GM19043 (cell line): ENCODE results near the gene CNTNAP2.

Experiments used
- ATAC-seq: cut with Tn5 transposase; IDR thresholded peaks from one replicate; pipeline ENCODE4 v1.9.1; 2021; ENCODE audit warnings: low read depth; ENCODE audit not compliant: unreplicated experiment

CNTNAP2 gene

DNA sequence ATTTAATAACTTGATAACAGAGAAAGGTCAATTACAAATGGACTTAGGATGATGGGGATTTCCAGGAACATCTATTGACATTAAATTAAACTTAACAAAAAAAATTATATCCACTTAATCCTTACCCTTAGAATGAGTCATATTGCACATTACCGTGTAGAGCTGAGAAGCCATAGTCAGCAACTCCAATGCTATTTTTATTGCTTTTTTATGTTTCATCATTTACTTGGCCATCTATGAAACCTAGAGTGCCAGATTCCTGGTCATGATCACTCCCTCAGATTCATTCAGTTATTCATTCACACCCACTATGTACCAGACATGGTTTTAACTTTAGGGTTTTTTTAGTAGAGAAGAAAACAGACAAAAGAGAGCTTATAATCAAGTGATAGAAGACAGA is 1180.4 kb downstream of the CNTNAP2 start:
- ATAC-seq: no peak

DNA sequence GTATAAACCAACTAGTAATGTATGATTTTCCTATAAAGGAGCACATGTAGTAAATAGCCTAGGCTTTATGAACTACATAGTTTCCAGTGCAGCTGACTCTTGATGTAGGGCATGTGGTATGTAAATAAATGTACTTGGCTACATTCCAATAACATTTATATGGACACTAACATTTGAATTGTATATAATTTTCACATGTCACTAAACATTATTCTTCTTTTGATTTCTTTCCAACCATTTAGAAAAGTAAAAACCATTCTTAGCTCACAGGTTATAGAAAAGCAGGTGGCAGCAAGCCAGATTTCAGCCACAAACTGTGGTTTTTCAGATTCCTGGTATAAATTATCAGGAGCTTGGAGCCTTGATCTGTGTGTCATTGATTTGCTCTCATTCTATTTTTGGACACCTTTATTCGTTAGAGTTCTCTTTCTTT is 1182.0 kb downstream of the CNTNAP2 start:
- ATAC-seq: no peak

DNA sequence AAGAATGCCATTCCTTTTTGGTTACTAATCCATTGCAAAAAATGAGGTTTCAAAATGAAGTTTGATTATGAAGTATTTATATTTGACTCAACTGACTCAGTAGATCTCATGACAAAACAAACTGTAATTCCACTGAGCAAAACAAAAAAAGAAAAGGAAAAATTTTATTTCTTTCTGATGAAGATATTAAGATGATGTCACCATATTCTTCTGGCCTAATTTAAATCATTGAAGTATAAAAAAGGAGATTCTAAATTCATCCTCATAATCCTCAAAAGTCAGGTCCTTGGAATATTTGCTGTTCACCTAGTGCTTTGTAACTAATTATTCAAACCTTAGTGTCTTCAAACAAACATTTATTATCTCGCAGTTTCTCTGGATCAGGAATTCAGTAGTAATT is 1183.7 kb downstream of the CNTNAP2 start:
- ATAC-seq: no peak

DNA sequence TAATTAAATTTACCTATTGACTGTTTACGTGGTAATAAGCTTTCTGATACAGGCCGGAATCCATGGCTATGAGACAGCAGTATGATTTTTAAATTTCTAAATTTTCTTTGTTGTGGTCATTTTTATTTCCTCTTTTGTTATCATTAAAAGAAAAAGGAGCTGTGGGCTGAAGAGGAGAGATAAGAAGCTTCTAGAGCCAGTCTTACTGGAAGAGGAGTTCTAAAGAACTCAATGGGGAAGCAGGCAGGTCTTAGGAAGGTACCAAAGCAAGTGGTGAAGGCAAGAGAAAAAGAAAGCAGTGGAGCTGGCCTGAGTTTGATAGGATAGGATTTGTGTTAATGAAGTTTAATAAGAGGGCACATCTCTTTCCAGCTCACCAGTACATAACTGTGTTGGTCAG is 1187.8 kb downstream of the CNTNAP2 start:
- no peak for ATAC-seq

DNA sequence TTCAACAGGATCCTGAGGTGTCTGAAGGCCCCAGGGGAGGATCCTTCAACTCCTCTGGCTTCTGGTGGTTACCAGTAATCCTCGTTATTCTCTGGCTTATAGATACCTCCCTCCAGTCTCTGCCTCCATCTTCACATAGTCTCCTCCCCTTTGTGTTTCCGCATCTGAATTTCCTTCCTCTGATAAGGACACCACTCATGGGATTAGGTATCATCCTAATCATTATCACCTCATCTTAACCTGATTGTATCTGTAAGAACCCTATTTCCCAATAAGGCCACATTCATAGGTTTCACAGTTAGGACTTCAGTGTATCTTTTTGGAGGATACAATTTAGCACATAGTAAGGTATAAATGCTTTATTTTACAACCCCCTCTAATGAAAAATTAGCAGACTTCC is 1189.2 kb downstream of the CNTNAP2 start:
- ATAC-seq: no peak

DNA sequence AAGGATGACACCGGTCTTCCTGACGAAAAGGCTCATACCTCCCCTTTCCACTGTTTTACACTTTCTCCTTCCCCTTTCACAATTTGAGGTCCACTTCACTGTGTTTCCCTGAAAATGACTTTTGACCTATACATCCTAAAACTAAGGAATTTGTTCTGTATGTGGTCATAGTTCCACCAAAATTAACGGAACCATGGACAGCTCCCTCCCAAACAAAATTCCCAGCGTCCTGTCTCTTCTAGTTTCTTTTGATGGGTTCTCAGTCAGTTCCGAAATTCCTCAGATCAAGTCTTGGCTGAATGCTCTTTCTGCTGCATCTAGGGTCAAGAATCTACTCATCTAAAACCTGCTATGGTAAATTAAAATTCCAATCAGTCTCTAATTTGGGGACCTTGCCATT is 1191.9 kb downstream of the CNTNAP2 start:
- no peak for ATAC-seq

DNA sequence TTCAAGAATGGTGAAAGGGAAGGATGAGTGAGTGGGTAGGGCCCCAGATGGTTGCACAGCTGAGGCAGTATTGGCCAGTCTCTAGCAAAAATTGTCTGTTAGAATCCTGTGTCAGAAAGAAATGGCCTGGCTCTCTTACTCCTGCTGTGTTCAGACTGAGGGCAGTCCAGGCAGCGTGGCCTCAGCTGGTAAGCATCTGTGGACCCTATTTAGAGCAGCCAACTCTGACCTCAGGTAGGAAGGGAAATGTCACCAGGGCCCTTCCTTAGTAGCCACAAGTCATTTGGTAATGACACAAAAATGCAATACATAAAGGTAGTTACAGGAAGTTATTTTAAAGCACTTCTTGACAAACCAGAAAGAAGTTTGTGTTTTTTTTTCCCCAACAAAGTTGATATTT is 1194.7 kb downstream of the CNTNAP2 start:
- no peak for ATAC-seq

DNA sequence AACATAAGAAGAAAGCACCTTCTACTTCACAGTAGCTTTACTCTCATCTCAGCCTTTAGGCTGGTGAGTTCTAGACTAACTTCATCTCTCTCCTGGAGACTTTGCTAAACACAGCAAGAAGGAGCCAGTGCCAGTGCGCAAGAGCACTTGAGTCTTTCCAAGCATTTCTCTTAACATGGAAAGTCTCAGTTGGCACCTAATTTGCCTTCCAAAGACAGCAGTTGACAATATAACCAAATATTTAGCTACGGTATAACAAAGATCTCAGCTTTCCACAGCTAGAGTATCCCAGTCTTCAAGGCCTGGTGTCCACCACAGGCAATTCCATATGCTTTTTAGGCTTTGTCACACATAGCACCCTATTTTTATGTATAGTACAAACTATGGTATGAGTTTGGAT is 1204.9 kb downstream of the CNTNAP2 start:
- ATAC-seq: no peak

DNA sequence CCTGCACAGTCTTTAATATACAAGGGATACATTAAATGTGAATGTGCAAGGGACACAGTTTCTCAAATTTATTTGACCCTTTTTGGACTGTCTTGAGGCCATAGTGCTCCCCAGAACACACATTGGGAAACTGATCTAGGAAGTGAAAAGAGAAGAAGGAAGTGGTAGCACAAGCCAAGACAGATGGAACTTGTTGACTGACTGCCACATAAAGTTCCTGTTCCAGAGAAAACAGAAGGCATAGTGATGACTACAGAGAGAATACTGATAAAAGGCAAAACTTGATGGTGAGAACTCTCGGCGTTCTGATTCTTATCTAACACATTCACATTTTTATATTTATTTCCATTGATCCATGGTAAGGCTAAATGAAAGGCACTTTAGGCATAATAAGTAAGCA is 1216.4 kb downstream of the CNTNAP2 start:
- no peak for ATAC-seq

DNA sequence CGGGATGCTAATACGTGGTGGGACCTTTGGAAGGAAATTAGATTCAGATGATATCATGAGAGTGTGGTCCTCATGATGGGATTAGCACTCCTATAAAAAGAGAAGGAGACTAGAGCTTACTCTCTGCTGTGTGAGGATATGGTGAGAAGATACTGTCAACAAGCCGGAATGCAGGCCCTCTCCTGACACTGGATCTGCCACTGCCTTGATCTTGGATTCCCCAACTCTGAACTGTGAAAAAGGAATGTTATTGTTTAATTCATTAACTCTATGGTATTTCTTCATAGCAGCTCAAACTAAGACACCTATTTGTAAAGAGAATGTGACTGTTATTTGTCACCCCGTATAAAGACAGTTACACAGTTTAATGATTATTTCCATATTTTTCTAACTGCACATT is 1246.5 kb downstream of the CNTNAP2 start:
- ATAC-seq: no peak

DNA sequence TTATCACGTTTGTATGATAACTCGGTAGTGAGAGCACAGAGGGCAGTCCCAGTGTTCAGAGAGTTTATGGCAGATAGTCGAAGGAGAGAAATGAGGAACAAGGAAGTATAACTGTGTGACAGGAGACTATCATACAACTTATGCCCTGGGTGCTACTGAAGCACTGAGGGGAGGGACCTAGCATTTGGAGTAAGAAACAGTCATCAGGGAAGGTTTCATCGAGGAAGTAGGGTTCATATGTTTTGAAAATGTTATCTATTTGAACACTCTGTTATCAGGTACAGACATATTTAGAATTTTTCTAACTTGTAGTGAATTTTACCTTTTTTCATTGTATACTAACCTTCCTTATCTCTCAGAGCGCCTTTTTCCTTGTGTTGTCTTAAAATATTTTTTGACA is 1259.6 kb downstream of the CNTNAP2 start:
- no peak for ATAC-seq

DNA sequence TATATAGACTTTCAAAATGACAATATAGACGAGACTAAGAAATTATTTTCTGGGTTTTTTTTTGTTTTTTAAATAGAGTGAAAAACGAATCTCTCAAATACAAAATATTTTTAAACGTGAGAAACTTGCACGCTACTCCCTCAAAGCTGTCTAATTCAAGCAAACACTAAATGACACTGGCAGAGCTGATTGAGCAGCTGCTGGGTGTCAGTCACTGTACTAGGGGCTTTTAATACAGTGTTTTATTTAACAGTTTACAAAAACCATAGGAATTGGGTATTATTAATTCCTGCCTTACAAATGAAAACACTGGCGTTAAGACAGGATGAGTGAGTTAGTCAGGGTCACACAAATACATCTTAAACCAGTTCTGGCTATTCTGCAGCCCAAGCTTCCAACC is 1264.3 kb downstream of the CNTNAP2 start:
- no peak for ATAC-seq

DNA sequence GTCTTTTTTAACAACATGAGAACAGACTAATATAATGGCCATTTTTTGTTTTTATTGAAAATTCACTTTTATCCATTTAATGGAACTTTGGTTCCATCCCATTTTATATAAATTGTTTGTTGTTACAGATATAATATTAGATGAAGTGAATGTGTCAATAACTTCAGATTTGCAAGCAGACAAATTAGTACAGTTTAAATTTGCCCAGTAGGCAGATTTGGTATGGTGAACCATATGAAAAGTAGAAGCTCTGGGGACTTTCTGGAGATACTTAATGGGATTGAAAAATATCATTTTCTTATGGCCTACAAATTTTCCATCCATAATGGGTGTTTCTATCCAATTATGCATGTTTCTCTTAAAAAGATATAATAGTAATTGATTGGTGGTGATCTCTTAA is 1277.7 kb downstream of the CNTNAP2 start:
- no peak for ATAC-seq

DNA sequence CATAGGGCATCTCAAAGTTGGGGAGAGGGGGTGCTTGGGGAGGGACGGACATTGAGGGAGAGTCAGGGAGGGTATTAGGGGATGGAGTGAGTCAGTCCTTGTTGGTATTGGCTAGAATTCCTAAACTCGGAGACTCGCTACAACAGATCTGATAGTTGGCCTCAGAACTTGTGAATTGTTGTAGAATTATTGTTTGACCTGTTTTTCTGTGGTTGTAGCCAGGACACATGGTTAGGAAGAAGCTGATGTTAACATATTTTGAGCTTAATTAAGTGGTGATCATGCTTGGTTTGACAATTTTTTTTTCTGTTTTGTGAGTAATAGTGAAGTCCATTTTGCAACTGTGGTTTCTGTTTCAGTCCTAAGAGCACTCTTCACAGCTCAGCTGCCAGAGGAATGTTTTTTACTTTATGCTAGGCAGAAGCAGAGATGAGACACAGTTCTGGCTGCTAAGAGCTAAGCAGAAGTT is 1283.7 kb downstream of the CNTNAP2 start:
- ATAC-seq: no peak

DNA sequence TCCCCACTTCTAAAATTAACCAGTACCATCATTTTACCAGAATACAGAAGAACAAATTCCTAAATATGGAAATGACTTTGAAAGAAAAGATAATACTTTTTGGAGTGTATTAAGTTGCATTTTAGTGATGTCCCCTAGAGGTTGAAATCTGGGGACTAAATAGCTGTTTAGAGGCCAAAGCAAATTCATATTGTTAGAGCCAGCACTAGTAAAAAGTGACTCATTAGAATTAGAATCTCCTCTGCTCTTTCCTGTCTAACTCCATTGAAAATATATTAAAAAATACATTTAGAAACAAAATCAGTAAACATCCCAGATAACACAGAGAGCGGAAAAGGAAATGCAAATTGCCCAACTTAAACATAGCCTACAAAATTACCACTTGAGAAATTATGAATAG is 1284.3 kb downstream of the CNTNAP2 start:
- no peak for ATAC-seq

DNA sequence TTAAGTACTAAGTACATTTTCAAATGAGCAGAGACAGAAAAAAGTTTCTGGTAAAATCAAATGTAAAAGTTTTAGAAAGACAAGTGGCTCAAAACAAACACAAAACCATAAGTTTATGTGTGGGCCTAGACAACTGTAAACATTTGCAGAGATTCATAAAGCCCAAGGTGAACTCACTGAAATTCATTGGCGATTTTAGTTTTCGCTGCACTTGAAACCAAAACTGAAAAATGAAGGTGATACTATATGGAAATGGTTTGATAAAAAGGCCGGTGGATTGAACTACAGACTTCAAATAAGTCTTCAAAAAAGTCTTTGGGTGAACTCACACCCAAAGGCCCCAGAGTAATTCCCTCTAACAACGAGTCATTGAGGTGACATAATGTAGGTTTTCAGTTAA is 1289.0 kb downstream of the CNTNAP2 start:
- no peak for ATAC-seq

DNA sequence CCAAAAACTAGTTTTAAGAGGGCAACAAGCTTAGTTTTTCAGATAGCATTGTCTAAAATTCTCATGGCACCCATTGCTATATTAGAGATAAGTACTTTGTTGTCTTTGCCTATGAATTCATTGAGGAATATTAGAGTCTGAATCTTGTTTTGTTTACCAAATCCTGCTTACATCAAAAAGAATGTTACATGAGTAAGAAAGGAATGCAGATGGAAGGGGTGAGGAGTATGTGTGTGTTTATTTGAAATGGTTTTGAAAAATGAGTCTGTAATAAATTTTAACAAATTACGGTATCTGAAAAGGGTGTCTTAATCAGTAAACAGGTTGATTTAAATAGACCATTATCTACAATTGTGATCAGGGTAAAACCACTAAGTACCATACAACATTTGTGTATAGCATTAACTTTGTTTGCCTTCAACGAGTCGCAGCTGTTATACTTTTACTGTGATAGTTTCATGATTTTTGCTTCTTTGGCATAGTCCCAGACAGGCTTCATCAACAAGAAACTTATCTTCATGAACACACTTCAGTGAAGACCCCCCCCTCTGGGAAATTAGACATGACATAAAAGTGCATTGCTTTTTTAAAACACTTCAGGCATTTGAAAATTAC is 1290.0 kb downstream of the CNTNAP2 start:
- no peak for ATAC-seq

DNA sequence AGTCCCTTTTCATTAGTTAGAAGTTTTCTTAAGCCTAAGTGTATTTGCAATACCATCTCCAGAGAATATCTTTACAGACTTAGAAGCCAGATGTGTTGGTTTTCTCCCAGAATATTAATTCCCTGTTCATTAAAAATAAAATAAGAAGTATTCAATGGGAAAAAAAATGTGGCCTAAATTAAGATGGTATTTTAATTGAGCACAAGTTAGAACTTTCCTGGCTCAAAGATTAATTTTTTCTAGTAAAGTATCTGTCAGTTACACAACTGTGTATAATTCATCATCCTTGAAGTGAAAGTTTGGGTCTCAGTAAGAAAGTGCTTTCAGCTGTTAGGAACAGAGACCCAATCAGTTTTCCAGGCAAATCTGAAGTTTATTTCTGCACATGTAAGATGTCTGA is 1294.5 kb downstream of the CNTNAP2 start:
- no peak for ATAC-seq

DNA sequence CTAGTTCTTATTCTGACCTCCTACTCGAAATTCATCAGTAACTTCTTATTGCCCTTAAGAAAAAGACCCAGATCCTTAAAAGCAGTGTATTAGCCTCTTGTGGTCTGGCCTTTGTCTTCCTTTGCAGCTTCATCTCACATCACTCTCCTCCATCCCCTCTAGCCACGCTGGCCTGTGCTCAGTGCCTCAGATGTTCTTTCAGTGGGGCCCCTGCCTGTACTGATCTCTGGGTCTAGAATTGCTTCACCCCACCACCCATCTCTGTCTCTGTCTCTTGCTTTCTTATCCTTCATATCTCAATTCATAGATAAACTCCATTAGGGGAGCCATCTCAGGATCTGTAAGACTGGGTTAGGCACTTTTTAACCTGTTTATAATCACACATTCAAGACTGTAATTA is 1295.5 kb downstream of the CNTNAP2 start:
- no peak for ATAC-seq

DNA sequence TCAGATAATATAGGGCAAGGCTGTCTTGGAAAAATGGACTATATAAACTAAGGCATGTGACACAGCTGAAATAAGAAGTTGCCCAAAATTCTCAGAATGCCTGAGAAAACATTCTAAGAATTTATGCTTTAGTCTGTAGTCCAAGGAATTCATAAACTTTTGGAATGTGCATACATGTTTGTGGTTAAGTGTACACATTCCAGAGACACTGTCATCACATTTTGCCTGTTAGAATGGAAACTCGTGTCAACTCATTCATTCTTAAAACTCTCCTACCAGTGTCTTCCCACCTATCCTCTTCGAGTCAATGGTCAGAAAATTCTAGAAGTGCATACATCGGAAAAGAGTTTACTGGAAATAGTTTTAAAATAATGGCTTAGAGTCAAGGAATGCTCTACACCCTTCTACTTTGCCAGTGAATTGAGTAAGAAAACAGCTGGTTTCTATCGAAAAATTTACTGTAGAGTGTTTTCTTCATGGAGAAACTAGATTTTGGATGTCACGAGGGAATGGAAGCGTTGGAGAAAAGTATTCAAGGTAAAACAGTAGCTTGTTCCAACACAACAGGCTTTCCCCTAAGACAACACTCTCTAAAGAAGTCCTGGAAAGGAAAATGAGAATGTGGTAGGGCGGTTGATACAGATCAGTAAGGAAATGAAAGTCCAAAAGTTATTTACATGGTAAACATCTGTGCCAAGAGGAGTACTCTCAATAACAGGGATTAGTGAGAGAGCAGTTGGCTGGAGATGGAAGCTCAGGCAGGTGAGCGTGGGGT is 1296.4 kb downstream of the CNTNAP2 start:
- no peak for ATAC-seq

DNA sequence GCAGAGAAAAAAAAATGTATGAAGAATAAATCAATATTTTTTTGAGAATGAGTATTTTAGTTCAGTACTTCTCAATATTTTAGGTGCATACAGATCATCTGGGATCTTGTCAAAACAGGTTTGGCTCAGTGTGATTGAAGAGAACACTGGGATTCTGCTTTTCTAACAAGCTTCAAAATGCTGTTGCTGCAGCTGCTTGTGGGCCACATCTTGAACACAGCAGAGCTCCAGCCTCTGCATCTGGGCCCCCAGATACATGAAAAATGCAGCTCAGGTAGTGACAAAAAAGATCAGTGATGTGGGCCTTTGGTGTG is 1296.9 kb downstream of the CNTNAP2 start:
- no peak for ATAC-seq

DNA sequence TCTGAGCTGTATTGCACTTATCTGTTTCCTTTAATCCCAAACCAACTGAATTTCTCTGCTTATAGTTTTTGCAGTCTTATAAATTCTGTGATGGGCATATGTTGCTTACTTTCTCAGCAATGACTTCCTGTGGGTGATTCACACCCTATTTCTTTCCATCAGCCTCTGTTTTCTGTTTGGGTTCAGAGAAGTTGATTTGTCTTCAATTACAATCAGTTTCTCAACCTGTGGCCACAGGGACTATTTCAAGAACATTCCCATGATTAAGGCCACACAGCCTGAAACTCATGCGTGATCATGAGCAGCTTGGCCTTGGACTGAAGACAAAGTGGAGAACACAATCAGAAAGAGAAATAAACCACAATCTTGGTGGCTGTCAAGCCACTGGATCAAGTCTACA is 1299.4 kb downstream of the CNTNAP2 start:
- ATAC-seq: no peak

DNA sequence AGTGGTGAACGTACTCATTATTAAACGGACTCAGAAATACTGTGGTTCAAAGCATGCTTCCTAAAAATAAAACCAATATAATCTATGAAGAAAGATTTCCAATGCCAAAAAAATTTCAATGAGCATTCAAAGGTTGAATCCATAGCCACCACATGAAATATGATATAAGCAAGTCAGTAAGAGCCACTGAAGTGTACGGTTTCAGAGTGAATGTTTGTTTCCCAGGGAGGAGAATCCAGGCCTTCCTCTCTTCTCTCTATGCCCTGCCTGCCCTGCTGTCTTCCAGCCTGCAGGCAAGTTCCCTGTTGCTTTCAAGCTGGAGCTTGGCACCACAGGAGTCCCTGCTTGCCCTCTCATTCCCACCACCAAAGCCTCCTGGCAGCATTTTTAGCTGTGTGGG is 1302.4 kb downstream of the CNTNAP2 start:
- no peak for ATAC-seq
